ENCODE data around the gene RNASE8.

The RNASE8 gene

DNA sequence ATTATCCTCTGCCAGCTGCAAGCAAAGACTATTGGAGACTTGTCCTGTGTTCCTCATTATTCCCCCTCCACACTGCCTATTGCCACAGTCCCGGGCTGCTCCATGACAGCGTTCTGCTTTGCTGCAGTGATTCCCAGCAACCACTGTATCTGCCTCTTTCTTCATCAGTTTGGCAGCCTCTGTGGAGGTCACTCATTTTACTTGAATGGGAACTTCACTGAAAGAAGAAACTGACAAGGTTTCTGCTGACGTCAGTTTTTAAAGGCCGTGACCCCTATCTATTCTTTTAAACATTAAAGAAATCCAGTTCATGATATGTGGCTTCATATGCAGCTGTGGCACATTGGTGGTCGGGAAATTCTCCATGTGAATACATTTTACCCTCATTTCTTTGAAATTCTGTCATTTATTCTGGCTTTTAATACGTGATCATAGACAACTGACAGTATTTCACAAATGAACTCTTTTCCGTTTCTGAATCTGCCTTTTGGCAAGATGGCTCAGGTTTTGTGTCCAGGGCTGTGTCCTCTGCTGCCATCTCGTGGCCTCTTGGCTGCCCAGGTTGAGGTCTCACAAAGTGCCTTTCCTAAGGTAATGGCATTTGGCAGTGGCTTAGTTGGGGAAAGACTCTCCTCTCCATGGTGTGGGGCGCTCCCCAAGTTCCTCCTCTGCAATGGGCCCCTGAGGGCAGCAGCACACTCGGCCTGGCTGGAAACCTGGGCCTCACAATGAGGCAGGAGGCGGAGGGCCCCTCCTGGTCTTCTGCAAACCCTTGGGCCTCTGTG is 49.1 kb downstream of the RNASE8 start:
- peak; percentile 68 for DNase-seq (ENCODE audit: low read depth)

DNA sequence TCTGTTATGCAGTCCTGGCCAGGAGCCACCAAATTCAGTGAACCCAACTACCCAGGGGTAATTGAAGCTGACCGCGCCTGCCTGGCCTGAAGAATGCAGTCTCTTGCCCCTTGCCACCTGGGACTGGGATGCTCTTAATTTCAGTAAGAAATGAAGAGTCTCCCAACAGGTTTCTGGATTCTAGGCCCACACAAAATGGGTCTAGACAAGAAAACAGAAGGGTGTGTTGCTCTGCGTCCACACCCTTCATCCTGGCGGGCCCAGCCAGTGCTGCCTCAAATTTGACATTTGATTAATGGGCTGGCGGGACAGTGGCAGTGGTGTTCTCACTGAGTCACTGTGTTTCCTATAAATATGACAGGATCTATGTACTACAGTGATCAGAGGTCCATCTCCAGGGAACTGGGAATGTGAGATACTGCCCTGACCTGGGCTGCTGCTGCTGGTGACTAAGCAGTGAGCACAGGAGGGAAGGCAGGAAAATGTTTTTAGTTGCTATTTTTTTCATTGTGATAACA is 49.7 kb downstream of the RNASE8 start:
- DNase-seq (ENCODE audit: low read depth), result no peak
